Measurements from ENCODE around the gene KRTAP10-3. TPM values are rescaled to one million over a fixed set of nuclear protein-coding genes. Genes with fewer than 3 reads are reported as not detected.

The KRTAP10-3 gene
- total RNA-seq, 1 donor from 2014 or later = not detected

- FAIRE-seq = no peak
- DNase-seq (ENCODE audit: low read depth) = no peak
- TF ChIP-seq, protein P1, sequence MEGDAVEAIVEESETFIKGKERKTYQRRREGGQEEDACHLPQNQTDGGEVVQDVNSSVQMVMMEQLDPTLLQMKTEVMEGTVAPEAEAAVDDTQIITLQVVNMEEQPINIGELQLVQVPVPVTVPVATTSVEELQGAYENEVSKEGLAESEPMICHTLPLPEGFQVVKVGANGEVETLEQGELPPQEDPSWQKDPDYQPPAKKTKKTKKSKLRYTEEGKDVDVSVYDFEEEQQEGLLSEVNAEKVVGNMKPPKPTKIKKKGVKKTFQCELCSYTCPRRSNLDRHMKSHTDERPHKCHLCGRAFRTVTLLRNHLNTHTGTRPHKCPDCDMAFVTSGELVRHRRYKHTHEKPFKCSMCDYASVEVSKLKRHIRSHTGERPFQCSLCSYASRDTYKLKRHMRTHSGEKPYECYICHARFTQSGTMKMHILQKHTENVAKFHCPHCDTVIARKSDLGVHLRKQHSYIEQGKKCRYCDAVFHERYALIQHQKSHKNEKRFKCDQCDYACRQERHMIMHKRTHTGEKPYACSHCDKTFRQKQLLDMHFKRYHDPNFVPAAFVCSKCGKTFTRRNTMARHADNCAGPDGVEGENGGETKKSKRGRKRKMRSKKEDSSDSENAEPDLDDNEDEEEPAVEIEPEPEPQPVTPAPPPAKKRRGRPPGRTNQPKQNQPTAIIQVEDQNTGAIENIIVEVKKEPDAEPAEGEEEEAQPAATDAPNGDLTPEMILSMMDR (IDR thresholded peaks at IDR 0.05; ENCODE audit: insufficient read depth, low read length, severe bottlenecking) = no peak
- Histone ChIP-seq H3K27me3 (ENCODE audit: control insufficient read depth, insufficient read depth, low read length) (no peaks in the 10 kb centered on the region), H3K36me3 (ENCODE audit: control insufficient read depth, insufficient read depth, low read length) (no peaks in the 10 kb centered on the region), H3K4me3 (ENCODE audit: low read depth, low read length) (no peak overlapping the region)
These were observed 10.2 kb downstream of the KRTAP10-3 start for GRCh38 chr21:44548381-44548780.

DNA sequence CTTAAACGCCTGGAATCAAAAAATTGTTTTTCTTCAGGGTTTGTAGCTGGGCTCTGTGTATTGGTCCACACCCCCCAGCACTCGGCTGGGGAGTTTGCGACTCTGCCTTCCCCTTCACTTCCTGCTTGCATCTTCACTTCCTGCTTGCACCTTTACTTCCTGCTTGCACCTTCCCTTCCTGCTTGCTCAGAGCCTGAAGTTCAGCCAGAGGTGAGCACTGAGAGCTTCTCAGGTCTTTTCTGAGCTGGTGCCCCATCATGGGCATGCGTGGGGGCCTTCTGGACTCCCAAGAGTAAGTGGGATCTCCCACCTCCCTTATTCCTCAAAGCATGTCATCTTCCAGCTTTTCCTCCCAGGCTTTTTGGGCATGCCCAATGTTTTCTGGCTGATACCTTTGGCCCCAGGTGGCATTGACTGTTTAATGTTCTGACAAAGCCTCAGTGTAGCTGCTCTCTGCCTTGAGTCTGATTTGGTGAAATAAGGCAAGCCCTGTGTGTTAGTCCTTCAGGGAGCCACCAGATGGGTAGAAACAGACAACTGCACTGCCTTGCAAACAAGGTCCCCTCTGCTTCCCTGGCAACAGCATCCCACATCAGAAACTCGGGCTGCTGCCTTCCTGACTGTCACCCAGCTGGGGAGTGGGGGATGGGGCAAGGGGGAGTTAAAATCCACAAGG, 10.8 kb downstream of the KRTAP10-3 start:
- no peak for DNase-seq (ENCODE audit: low read depth)
- TF ChIP-seq, protein P1 (IDR thresholded peaks at IDR 0.05; ENCODE audit: insufficient read depth, low read length, severe bottlenecking) = no peak
- FAIRE-seq = no peak
- Histone ChIP-seq H3K27me3 (ENCODE audit: control insufficient read depth, insufficient read depth, low read length) (no peaks in the 10 kb centered on the region), H3K4me3 (ENCODE audit: low read depth, low read length) (no peak overlapping the region), H3K36me3 (ENCODE audit: control insufficient read depth, insufficient read depth, low read length) (no peaks in the 10 kb centered on the region)

- FAIRE-seq = no peak
These were observed 14.0 kb downstream of the KRTAP10-3 start for GRCh38 chr21:44544566-44544965.

DNA sequence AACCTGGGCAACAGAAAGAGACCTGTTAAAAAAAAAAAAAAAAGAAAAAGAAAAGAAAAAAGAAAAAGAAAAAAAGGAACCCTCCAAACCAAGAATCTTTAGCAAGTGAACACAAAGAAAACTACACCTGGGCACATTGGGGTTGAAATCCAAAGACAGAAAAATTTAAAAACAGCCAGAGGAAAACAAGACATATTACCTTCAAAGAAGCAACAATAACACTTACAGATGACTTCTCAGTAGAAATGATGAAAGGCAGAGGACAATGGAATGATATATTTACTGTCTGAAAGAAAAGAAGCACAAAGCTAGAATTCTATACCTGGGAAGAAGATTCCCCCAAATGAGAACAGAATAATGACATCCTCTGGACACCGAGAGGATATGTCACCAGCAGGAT, 15.9 kb downstream of the KRTAP10-3 start:
- TF ChIP-seq, protein P1 (IDR thresholded peaks at IDR 0.05; ENCODE audit: insufficient read depth, low read length, severe bottlenecking) = no peak
- H3K27me3 ChIP-seq (ENCODE audit: control insufficient read depth, insufficient read depth, low read length) = no peaks in the 10 kb centered on the region
- H3K36me3 ChIP-seq (ENCODE audit: control insufficient read depth, insufficient read depth, low read length) = no peaks in the 10 kb centered on the region
- H3K4me3 ChIP-seq (ENCODE audit: low read depth, low read length) = no peak overlapping the region
- FAIRE-seq = no peak
- no peak for DNase-seq (ENCODE audit: low read depth)

More at GRCh38 chr21:44544566-44544965, 14.0 kb downstream of the KRTAP10-3 start:
- no peaks in the 10 kb centered on the region for H3K27me3 ChIP-seq (ENCODE audit: control insufficient read depth, insufficient read depth, low read length)
- DNase-seq (ENCODE audit: low read depth) = no peak
- TF ChIP-seq, protein P1 (IDR thresholded peaks at IDR 0.05; ENCODE audit: insufficient read depth, low read length, severe bottlenecking) = no peak
- H3K4me3 ChIP-seq (ENCODE audit: low read depth, low read length) = no peak overlapping the region
- H3K36me3 ChIP-seq (ENCODE audit: control insufficient read depth, insufficient read depth, low read length) = no peaks in the 10 kb centered on the region

- Histone ChIP-seq H3K27me3 (ENCODE audit: control insufficient read depth, insufficient read depth, low read length) (no peaks in the 10 kb centered on the region), H3K36me3 (ENCODE audit: control insufficient read depth, insufficient read depth, low read length) (no peaks in the 10 kb centered on the region), H3K4me3 (ENCODE audit: low read depth, low read length) (no peak overlapping the region)
- TF ChIP-seq, protein P1 (IDR thresholded peaks at IDR 0.05; ENCODE audit: insufficient read depth, low read length, severe bottlenecking) = no peak
- no peak for FAIRE-seq
- DNase-seq (ENCODE audit: low read depth) = no peak
These were observed 17.8 kb downstream of the KRTAP10-3 start for GRCh38 chr21:44540741-44541288.
